Activated CD8-positive, alpha-beta T cell treated with anti-CD3 and anti-CD28 coated beads for 36 hours (primary cell): ENCODE measurements around the gene USP17L5. TPM values are rescaled to one million over a fixed set of nuclear protein-coding genes. Genes with fewer than 3 reads are reported as not detected.
"Not testable (repeated sequence)": the region's sequence is repeated elsewhere in the genome, so short reads cannot be mapped to it uniquely, and the experiment has no call there.

Experiments
- ATAC-seq: fragments of 200-7000 bp; cut with Tn5 transposase; one replicate; pipeline ENCODE4 v1.10.0; 2021; ENCODE audit warnings: mild to moderate bottlenecking, moderate library complexity
- CTCF ChIA-PET: fragments of 350-600 bp; sonication (Branson Sonifier 250); formaldehyde crosslinking; loops from one replicate; lab custom pipeline; 2021; ENCODE audit warnings: antibody characterized with exemption; lab: Charles Lee
- POLR2A ChIA-PET: fragments of 350-600 bp; sonication (Branson Sonifier 250); formaldehyde crosslinking; loops from one replicate; lab custom pipeline; 2021; ENCODE audit warnings: antibody characterized with exemption; lab: Charles Lee
- DNase-seq: peaks from one replicate; pipeline ENCODE4 v3.0.0-alpha.2; 2020
- H3K27ac Mint-ChIP-seq: one replicate; pipeline ENCODE4 v1.8.0; 2021; ENCODE audit warnings: mild to moderate bottlenecking, mixed read lengths
- H3K27me3 Mint-ChIP-seq: one replicate; pipeline ENCODE4 v1.8.0; 2021; ENCODE audit warnings: mixed read lengths
- H3K36me3 Mint-ChIP-seq: one replicate; pipeline ENCODE4 v1.8.0; 2021; ENCODE audit warnings: low read depth, mixed read lengths
- H3K4me1 Mint-ChIP-seq: one replicate; pipeline ENCODE4 v1.8.0; 2021; ENCODE audit warnings: low read depth, mixed read lengths
- H3K4me3 Mint-ChIP-seq: one replicate; pipeline ENCODE4 v1.8.0; 2021; ENCODE audit warnings: mild to moderate bottlenecking, moderate library complexity, mixed read lengths
- H3K9me3 Mint-ChIP-seq: one replicate; pipeline ENCODE4 v1.8.0; 2021; ENCODE audit warnings: mixed read lengths
- intact Hi-C: fragments of 100-400 bp; cut with micrococcal nuclease; formaldehyde crosslinking; loops from one replicate; pipeline ENCODE4 v1.10.0; 2022
- total RNA-seq, 2 experiments: library from RNA; stranded (reverse); gene quantifications; one replicate each; pipeline ENCODE4 v1.2.3, GENCODE V29; 2021
- TF ChIP-seq, protein P1 (sequence below): fragments of 200-600 bp; IDR thresholded peaks from one replicate; pipeline ENCODE4 v1.8.0; 2022; ENCODE audit warnings: antibody characterized with exemption, mild to moderate bottlenecking

The USP17L5 gene
- total RNA-seq, 2 experiments from 2014 or later = not detected

DNA sequence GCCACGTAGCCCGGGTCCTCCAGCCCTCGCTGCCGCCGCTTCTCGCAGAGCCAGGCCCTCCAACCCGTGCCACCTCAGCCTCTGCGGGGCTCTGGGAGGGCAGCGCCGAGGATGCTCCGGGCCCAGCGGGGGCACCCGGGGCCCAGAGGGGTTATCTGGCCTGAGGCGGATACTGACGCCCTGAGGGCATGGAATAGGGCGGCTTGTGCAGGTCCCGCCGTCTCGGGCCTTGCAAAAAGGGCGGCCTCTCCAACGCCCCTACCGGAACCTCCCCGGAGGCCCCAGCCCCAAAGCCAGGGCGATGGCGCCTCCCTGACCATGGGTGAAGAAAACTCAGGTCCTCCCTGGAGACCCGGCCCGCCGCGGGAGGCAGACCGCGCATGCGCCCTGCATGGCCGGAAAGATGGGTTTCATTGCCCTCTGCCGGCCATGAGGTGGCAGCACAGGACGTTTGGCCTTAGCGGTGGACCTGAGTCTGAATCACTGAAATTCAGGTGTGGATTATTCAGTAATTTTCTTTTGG is 41.9 kb downstream of the USP17L5 start:
- intact Hi-C loops, H3K9me3 Mint-ChIP-seq, H3K4me1 Mint-ChIP-seq, H3K36me3 Mint-ChIP-seq, POLR2A ChIA-PET, H3K27ac Mint-ChIP-seq, H3K27me3 Mint-ChIP-seq: not testable (repeated sequence)
- TF ChIP-seq, protein P1, sequence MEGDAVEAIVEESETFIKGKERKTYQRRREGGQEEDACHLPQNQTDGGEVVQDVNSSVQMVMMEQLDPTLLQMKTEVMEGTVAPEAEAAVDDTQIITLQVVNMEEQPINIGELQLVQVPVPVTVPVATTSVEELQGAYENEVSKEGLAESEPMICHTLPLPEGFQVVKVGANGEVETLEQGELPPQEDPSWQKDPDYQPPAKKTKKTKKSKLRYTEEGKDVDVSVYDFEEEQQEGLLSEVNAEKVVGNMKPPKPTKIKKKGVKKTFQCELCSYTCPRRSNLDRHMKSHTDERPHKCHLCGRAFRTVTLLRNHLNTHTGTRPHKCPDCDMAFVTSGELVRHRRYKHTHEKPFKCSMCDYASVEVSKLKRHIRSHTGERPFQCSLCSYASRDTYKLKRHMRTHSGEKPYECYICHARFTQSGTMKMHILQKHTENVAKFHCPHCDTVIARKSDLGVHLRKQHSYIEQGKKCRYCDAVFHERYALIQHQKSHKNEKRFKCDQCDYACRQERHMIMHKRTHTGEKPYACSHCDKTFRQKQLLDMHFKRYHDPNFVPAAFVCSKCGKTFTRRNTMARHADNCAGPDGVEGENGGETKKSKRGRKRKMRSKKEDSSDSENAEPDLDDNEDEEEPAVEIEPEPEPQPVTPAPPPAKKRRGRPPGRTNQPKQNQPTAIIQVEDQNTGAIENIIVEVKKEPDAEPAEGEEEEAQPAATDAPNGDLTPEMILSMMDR = peak; percentile 75
- peak overlapping the region; percentile 53 for H3K4me3 Mint-ChIP-seq
- DNase-seq (peak; percentile 76), ATAC-seq (peak; percentile 61)
- CTCF ChIA-PET = interaction anchor here (0.6 kb wide), 1 partner anchor 380 kb away, joined by 3 read pairs; no protein-coding TSS in a partner anchor

DNA sequence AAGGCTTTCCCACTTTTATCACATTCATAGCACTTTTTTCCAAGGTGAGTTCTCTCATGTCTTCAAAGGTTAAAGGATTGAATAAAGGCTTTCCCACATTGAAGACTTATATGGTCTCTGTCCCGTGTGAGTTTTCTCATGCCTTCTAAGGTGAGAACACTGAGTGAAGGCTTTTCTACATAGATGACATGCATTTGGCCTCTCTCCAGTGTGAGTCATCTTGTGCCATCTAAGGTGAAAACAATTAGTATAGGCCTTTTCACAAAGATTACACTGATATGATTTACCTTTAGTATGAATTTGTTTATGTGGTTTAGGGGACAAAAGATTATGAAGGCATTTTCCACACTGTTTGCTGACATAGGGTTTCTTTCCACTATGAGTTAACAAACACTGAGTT is 44.9 kb downstream of the USP17L5 start:
- no peak for DNase-seq
- intact Hi-C loops = no loop called here
- no peaks in the 10 kb centered on the region for H3K36me3 Mint-ChIP-seq
- H3K27ac Mint-ChIP-seq = no peak overlapping the region
- no peak overlapping the region for H3K4me3 Mint-ChIP-seq
- no peaks in the 10 kb centered on the region for H3K27me3 Mint-ChIP-seq
- TF ChIP-seq, protein P1 = no peak
- H3K9me3 Mint-ChIP-seq = no peaks in the 10 kb centered on the region
- H3K4me1 Mint-ChIP-seq = no peaks in the 10 kb centered on the region
- POLR2A ChIA-PET = no interaction called here
- CTCF ChIA-PET = no interaction called here
- ATAC-seq = no peak

- DNase-seq, H3K9me3 Mint-ChIP-seq, CTCF ChIA-PET, ATAC-seq, H3K36me3 Mint-ChIP-seq, intact Hi-C loops, H3K27ac Mint-ChIP-seq, POLR2A ChIA-PET, H3K4me3 Mint-ChIP-seq, H3K27me3 Mint-ChIP-seq, H3K4me1 Mint-ChIP-seq: not testable (repeated sequence)
Measured at GRCh38 chr4:9389001-9389400, 49.8 kb downstream of the USP17L5 start.

Other genes with a start within 250 kb of the USP17L5 start
- gene FAM90A26, start 169.0 kb upstream of the USP17L5 start, total RNA-seq = not detected
- gene USP17L10, start 128.7 kb upstream of the USP17L5 start, total RNA-seq = not detected
- not detected for gene USP17L11, start 124.0 kb upstream of the USP17L5 start, total RNA-seq
- gene USP17L12, start 119.3 kb upstream of the USP17L5 start, total RNA-seq = not detected
- not detected for gene USP17L13, start 114.5 kb upstream of the USP17L5 start, total RNA-seq
- gene USP17L15, start 105.0 kb upstream of the USP17L5 start, total RNA-seq = not detected
- gene USP17L17, start 95.5 kb upstream of the USP17L5 start, total RNA-seq = not detected
- not detected for gene USP17L18, start 90.8 kb upstream of the USP17L5 start, total RNA-seq
- not detected for gene USP17L19, start 86.0 kb upstream of the USP17L5 start, total RNA-seq
- gene USP17L20, start 81.3 kb upstream of the USP17L5 start, total RNA-seq = not detected
- gene USP17L21, start 76.5 kb upstream of the USP17L5 start, total RNA-seq = not detected
- not detected for gene USP17L22, start 71.8 kb upstream of the USP17L5 start, total RNA-seq
- gene USP17L24, start 14.2 kb upstream of the USP17L5 start, total RNA-seq = not detected
- not detected for gene USP17L25, start 9.5 kb upstream of the USP17L5 start, total RNA-seq
- gene USP17L26, start 4.7 kb upstream of the USP17L5 start, total RNA-seq = not detected
- not detected for gene USP17L27, start 4.7 kb downstream of the USP17L5 start, total RNA-seq
- gene USP17L28, start 9.5 kb downstream of the USP17L5 start, total RNA-seq = not detected
- not detected for gene USP17L29, start 14.2 kb downstream of the USP17L5 start, total RNA-seq
- not detected for gene USP17L30, start 23.7 kb downstream of the USP17L5 start, total RNA-seq
- not detected for gene DEFB131A, start 105.0 kb downstream of the USP17L5 start, total RNA-seq